Keratinocyte (primary cell): ENCODE data around the gene CCDC3.

Experiments used
- EZH2 ChIP-seq: IDR thresholded peaks from one replicate; pipeline ENCODE4 v1.6.1; 2012; ENCODE audit warnings: inconsistent platforms, mild to moderate bottlenecking, low read length, moderate library complexity
- TF ChIP-seq, protein P1 (sequence below), 3 experiments: IDR thresholded peaks in 1 of 3; conservative IDR thresholded peaks in 1 of 3; optimal IDR thresholded peaks in 1 of 3; 2 replicates in 2 of 3; 3 replicates in 1 of 3; pipeline versions ENCODE3 to v1.5.1; 2011; ENCODE audit warnings: low read length in 3 of 3, mild to moderate bottlenecking in 3 of 3, moderate library complexity in 2 of 3, control low read depth in 1 of 3, inconsistent platforms in 1 of 3; ENCODE audit not compliant: insufficient read depth in 2 of 3; ENCODE audit errors: extremely low read depth in 1 of 3

- TF ChIP-seq, protein P1, sequence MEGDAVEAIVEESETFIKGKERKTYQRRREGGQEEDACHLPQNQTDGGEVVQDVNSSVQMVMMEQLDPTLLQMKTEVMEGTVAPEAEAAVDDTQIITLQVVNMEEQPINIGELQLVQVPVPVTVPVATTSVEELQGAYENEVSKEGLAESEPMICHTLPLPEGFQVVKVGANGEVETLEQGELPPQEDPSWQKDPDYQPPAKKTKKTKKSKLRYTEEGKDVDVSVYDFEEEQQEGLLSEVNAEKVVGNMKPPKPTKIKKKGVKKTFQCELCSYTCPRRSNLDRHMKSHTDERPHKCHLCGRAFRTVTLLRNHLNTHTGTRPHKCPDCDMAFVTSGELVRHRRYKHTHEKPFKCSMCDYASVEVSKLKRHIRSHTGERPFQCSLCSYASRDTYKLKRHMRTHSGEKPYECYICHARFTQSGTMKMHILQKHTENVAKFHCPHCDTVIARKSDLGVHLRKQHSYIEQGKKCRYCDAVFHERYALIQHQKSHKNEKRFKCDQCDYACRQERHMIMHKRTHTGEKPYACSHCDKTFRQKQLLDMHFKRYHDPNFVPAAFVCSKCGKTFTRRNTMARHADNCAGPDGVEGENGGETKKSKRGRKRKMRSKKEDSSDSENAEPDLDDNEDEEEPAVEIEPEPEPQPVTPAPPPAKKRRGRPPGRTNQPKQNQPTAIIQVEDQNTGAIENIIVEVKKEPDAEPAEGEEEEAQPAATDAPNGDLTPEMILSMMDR (optimal IDR thresholded peaks at IDR 0.05 in 1 of 3, IDR thresholded peaks at IDR 0.05 in 1 of 3, conservative IDR thresholded peaks at IDR 0.05 in 1 of 3; ENCODE audit: extremely low read depth in 1 of 3, insufficient read depth in 2 of 3, low read length in 3 of 3) = no peak
- TF ChIP-seq EZH2 = no peak
Observed at GRCh38 chr10:13019280-13019679, 17.8 kb upstream of the CCDC3 start.
